SK-N-SH (cell line): ENCODE data around the gene MAD1L1.

Experiments
- CHD2 ChIP-seq: fragments of 150-350 bp; IDR thresholded peaks from 2 replicates; pipeline ENCODE4 v1.6.1; 2018; ENCODE audit warnings: low read length; ENCODE audit not compliant: partially characterized antibody
- ELF1 ChIP-seq: IDR thresholded peaks from 2 replicates; pipeline ENCODE4 v1.4.0; 2012
- EP300 ChIP-seq, 2 experiments: IDR thresholded peaks; 2 replicates each; pipeline versions ENCODE4 v1.4.0 to v1.6.1; 2012; ENCODE audit warnings: borderline replicate concordance in 1 of 2, low read depth in 1 of 2, low read length in 1 of 2
- EZH2phosphoT487 ChIP-seq: fragments of 200-600 bp; sonication (generic); IDR thresholded peaks from 2 replicates; pipeline ENCODE4 v1.6.1; 2017; ENCODE audit warnings: low read depth, mixed run types, mild to moderate bottlenecking, antibody characterized with exemption, moderate library complexity, borderline replicate concordance
- FOSL2 ChIP-seq: IDR thresholded peaks from 2 replicates; pipeline ENCODE4 v1.4.0; 2012; ENCODE audit warnings: low read depth, mild to moderate bottlenecking, moderate library complexity, borderline replicate concordance
- MEF2A ChIP-seq: IDR thresholded peaks from 2 replicates; pipeline ENCODE4 v1.4.0; 2012; ENCODE audit warnings: low read depth, borderline replicate concordance
- NRF1 ChIP-seq: IDR thresholded peaks from 2 replicates; pipeline ENCODE4 v1.6.1; 2012; ENCODE audit warnings: low read depth, mild to moderate bottlenecking, low read length
- POLR2AphosphoS5 ChIP-seq: IDR thresholded peaks from 2 replicates; pipeline ENCODE4 v1.6.1; 2012; ENCODE audit warnings: low read depth, low read length
- RAD21 ChIP-seq: IDR thresholded peaks from 2 replicates; pipeline ENCODE4 v1.6.1; 2012; ENCODE audit warnings: mild to moderate bottlenecking, low read length
- RCOR1 ChIP-seq: fragments of 150-350 bp; IDR thresholded peaks from 2 replicates; pipeline ENCODE4 v1.6.1; 2017; ENCODE audit warnings: antibody characterized with exemption, low read length
- SIN3A ChIP-seq: IDR thresholded peaks from 2 replicates; pipeline ENCODE4 v1.6.1; 2012; ENCODE audit warnings: low read depth, mild to moderate bottlenecking, low read length, moderate library complexity, borderline replicate concordance
- SMC3 ChIP-seq: IDR thresholded peaks from 2 replicates; pipeline ENCODE4 v1.6.1; 2012; ENCODE audit warnings: low read depth, low read length, improper control_type of control experiment
- TF ChIP-seq, protein P1 (sequence below): fragments of 200-600 bp; sonication (generic); IDR thresholded peaks from 2 replicates; pipeline ENCODE4 v1.6.1; 2017; ENCODE audit warnings: antibody characterized with exemption, mild to moderate bottlenecking, moderate library complexity
- TF ChIP-seq, protein P2 (sequence below): IDR thresholded peaks from 2 replicates; pipeline ENCODE4 v1.4.0; 2012; ENCODE audit warnings: low read depth, borderline replicate concordance

DNA sequence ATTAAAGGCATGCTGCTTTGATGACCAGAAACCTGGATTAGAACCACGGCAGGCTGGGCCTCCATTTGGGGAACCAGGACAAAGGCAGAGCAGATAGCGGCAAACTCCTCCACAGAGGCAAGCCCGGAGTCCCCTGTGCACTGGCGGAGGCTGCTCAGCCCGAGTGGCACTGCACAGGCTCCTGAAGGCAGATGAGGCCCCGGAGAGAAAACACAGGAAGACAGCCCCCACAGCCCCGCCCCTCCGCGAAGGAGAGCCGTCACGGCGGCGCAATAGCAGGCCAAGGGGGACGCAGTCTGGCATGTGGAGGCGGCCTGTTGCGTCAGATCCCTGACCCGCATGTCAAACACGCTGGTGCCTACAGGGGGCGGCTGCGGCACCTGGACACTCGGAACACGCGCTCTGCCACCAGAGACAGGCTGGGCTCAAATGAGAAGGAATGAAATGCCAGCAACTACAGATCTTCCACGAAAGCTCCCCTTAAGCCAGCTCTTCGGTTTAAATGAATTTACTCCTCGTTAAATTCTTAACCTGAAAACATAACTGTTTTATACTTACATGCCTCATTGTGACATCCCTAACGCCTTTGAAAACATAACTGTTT, 128.5 kb downstream of the MAD1L1 start:
- TF ChIP-seq, protein P1, sequence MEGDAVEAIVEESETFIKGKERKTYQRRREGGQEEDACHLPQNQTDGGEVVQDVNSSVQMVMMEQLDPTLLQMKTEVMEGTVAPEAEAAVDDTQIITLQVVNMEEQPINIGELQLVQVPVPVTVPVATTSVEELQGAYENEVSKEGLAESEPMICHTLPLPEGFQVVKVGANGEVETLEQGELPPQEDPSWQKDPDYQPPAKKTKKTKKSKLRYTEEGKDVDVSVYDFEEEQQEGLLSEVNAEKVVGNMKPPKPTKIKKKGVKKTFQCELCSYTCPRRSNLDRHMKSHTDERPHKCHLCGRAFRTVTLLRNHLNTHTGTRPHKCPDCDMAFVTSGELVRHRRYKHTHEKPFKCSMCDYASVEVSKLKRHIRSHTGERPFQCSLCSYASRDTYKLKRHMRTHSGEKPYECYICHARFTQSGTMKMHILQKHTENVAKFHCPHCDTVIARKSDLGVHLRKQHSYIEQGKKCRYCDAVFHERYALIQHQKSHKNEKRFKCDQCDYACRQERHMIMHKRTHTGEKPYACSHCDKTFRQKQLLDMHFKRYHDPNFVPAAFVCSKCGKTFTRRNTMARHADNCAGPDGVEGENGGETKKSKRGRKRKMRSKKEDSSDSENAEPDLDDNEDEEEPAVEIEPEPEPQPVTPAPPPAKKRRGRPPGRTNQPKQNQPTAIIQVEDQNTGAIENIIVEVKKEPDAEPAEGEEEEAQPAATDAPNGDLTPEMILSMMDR, result peak; percentile 75
- peak; percentile 80; the same call in 1 of the 2 replicates for TF ChIP-seq SIN3A
- no peak for TF ChIP-seq ELF1
- TF ChIP-seq EZH2phosphoT487, result no peak
- TF ChIP-seq EP300 (IDR thresholded peaks at IDR 0.05; ENCODE audit: borderline replicate concordance in 1 of 2, low read depth in 1 of 2, low read length in 1 of 2), result 0 out of 4 replicates have a peak, but pooled peaks of 1 of the 2 experiments have one; percentile 30
- TF ChIP-seq, protein P2, sequence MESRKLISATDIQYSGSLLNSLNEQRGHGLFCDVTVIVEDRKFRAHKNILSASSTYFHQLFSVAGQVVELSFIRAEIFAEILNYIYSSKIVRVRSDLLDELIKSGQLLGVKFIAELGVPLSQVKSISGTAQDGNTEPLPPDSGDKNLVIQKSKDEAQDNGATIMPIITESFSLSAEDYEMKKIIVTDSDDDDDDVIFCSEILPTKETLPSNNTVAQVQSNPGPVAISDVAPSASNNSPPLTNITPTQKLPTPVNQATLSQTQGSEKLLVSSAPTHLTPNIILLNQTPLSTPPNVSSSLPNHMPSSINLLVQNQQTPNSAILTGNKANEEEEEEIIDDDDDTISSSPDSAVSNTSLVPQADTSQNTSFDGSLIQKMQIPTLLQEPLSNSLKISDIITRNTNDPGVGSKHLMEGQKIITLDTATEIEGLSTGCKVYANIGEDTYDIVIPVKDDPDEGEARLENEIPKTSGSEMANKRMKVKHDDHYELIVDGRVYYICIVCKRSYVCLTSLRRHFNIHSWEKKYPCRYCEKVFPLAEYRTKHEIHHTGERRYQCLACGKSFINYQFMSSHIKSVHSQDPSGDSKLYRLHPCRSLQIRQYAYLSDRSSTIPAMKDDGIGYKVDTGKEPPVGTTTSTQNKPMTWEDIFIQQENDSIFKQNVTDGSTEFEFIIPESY, result no peak
- peak; percentile 77 for TF ChIP-seq RAD21
- peak; percentile 18; the same call in 1 of the 2 replicates for TF ChIP-seq POLR2AphosphoS5
- no peak for TF ChIP-seq FOSL2
- TF ChIP-seq RCOR1, result no peak; the same call in 1 of the 2 replicates
- TF ChIP-seq SMC3, result peak; percentile 64
- no peak for TF ChIP-seq MEF2A
- TF ChIP-seq CHD2, result peak; percentile 32
- TF ChIP-seq NRF1, result peak; percentile 33
